Measurements from ENCODE around the gene PRKG1. TPM values are rescaled to one million over a fixed set of nuclear protein-coding genes. Genes with fewer than 3 reads are reported as not detected.

PRKG1 gene
- total and polyA plus RNA-seq, 2 of the 8 experiments (the other 6 are each of a cell fraction or from before 2014, with no cell fraction given) = 4.2 to 15.2 TPM

- WGBS, 2 experiments (ENCODE audit: extremely low coverage in 1 of 2, insufficient coverage in 1 of 2, insufficient read length in 1 of 2, insufficient replicate concordance in 2 of 2, low coverage in 1 of 2, low lambda C conversion rate in 2 of 2, missing lambda C conversion rate in 1 of 2) = 95% methylated on average over 3 of the region's 3 CpGs; no CpG with 5 or more reads in 1 of the 2 experiments
- DNase-seq (ENCODE audit: low read depth in 1 of 2, low spot score in 2 of 2) (no peak), FAIRE-seq (no peak)
- H3K79me2 ChIP-seq (ENCODE audit: control insufficient read depth in 1 of 2, insufficient read depth in 2 of 2, low read length in 2 of 2) = no peaks in the 10 kb centered on the region
- no peak overlapping the region for H3K4me3 ChIP-seq (ENCODE audit: extremely low read depth in 1 of 4, insufficient read depth in 2 of 4, low read depth in 3 of 4, low read length in 4 of 4)
- no peak overlapping the region for H2AFZ ChIP-seq (ENCODE audit: low read length)
- H3K14ac ChIP-seq (ENCODE audit: insufficient read length) = no peak overlapping the region
- no peak overlapping the region for H2BK20ac ChIP-seq (ENCODE audit: low read length)
- no peak overlapping the region for H2BK15ac ChIP-seq (ENCODE audit: low read length)
- no peak overlapping the region for H3K27ac ChIP-seq (ENCODE audit: low read depth, low read length)
- no peak overlapping the region for H4K8ac ChIP-seq (ENCODE audit: extremely low read depth, insufficient read depth, low read length)
- H4K91ac ChIP-seq (replicated peaks; ENCODE audit: insufficient read length, low read length) = no peak overlapping the region
- no peak overlapping the region for H2BK120ac ChIP-seq (replicated peaks; ENCODE audit: low read depth, low read length)
- no peaks in the 10 kb centered on the region for H3K27me3 ChIP-seq (replicated peaks in 1 of 4; ENCODE audit: control insufficient read depth in 3 of 4, extremely low read depth in 1 of 4, insufficient read depth in 3 of 4, low read length in 3 of 4)
- no peak overlapping the region for H2BK5ac ChIP-seq (ENCODE audit: low read depth, low read length)
- H4K20me1 ChIP-seq (replicated peaks in 1 of 2; ENCODE audit: control insufficient read depth in 1 of 2, insufficient read depth in 2 of 2, low read length in 2 of 2) = no peaks in the 10 kb centered on the region
- no peak overlapping the region for H3K56ac ChIP-seq (replicated peaks; ENCODE audit: insufficient read length, low read depth, low read length)
- POLR2A ChIA-PET (ENCODE audit: partially characterized antibody) = interaction anchor here (1.5 to 1.7 kb wide), 2 partner anchors 11 kb away, joined by 3 to 5 read pairs; no protein-coding TSS in a partner anchor
- H3K4me1 ChIP-seq (replicated peaks in 1 of 4; ENCODE audit: control insufficient read depth in 3 of 4, insufficient read depth in 4 of 4, low read length in 3 of 4) = no peaks in the 10 kb centered on the region
- no peak overlapping the region for H3K4me2 ChIP-seq (ENCODE audit: insufficient read depth in 1 of 2, low read depth in 2 of 2, low read length in 2 of 2)
- CTCF ChIA-PET (ENCODE audit: partially characterized antibody) = no interaction called here
- no peaks in the 10 kb centered on the region for H3K23me2 ChIP-seq (ENCODE audit: low read depth, low read length)
- no peak overlapping the region for H3K4ac ChIP-seq (replicated peaks; ENCODE audit: insufficient read length, low read depth, low read length)
- no peak overlapping the region for H3K23ac ChIP-seq (ENCODE audit: insufficient read length)
- no peak overlapping the region for H3K9ac ChIP-seq (replicated peaks in 1 of 4; ENCODE audit: extremely low read depth in 1 of 4, low read depth in 3 of 4, low read length in 3 of 4)
- H3K36me3 ChIP-seq (ENCODE audit: control insufficient read depth in 2 of 4, insufficient read depth in 4 of 4, low read length in 3 of 4) = no peaks in the 10 kb centered on the region
- H3K79me1 ChIP-seq (ENCODE audit: low read depth, low read length) = no peaks in the 10 kb centered on the region
- H3K18ac ChIP-seq (ENCODE audit: extremely low read depth, low read length) = no peak overlapping the region
- H4K5ac ChIP-seq (ENCODE audit: insufficient read length, low read depth, low read length) = no peak overlapping the region
- H2AK5ac ChIP-seq (ENCODE audit: low read depth, low read length) = no peak overlapping the region
- H3K9me3 ChIP-seq (ENCODE audit: insufficient read depth in 2 of 2, low read depth in 1 of 2, low read length in 1 of 2) = no peaks in the 10 kb centered on the region
- no peak overlapping the region for H2BK12ac ChIP-seq (ENCODE audit: low read depth, low read length)
- TF ChIP-seq KDM5A (IDR thresholded peaks at IDR 0.05; ENCODE audit: low read length) (no peak), POLR2AphosphoS5 (IDR thresholded peaks at IDR 0.05; ENCODE audit: low read depth, low read length) (no peak), ASH2L (IDR thresholded peaks at IDR 0.05; ENCODE audit: low read length) (no peak), CHD1 (IDR thresholded peaks at IDR 0.05; ENCODE audit: low read depth, low read length) (no peak), JUN (IDR thresholded peaks at IDR 0.05; ENCODE audit: low read depth, low read length) (no peak), HDAC2 (IDR thresholded peaks at IDR 0.05; ENCODE audit: borderline replicate concordance in 1 of 2, low read depth in 2 of 2, low read length in 2 of 2) (no peak), SIN3A (conservative IDR thresholded peaks at IDR 0.05 in 1 of 2, IDR thresholded peaks at IDR 0.05 in 1 of 2; ENCODE audit: low read depth in 1 of 2, low read length in 2 of 2) (no peak), BCL11A (IDR thresholded peaks at IDR 0.05; ENCODE audit: low read depth in 2 of 2, low read length in 2 of 2) (no peak), SAP30 (IDR thresholded peaks at IDR 0.05; ENCODE audit: insufficient read depth, insufficient replicate concordance, low read length) (no peak), RNF2 (IDR thresholded peaks at IDR 0.05; ENCODE audit: borderline replicate concordance, low read depth, low read length, missing control alignments, poor library complexity, severe bottlenecking) (no peak), EGR1 (IDR thresholded peaks at IDR 0.05; ENCODE audit: borderline replicate concordance, low read depth, low read length) (no peak), SIX5 (IDR thresholded peaks at IDR 0.05; ENCODE audit: low read depth, low read length) (no peak)
- TF ChIP-seq, protein P1, sequence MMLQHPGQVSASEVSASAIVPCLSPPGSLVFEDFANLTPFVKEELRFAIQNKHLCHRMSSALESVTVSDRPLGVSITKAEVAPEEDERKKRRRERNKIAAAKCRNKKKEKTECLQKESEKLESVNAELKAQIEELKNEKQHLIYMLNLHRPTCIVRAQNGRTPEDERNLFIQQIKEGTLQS (IDR thresholded peaks at IDR 0.05; ENCODE audit: insufficient read depth, low read depth, low read length) = no peak
Measured at GRCh38 chr10:52074505-52075026, 1000.3 kb downstream of the PRKG1 start.

Measured in H1 (cell line).